GM19025 (cell line): Measurements from ENCODE around the gene WDR27.

ENCODE experiments used
- ATAC-seq: cut with Tn5 transposase; IDR thresholded peaks from one replicate; pipeline ENCODE4 v1.9.1; 2021; ENCODE audit warnings: mild to moderate bottlenecking, low read depth, moderate library complexity; ENCODE audit not compliant: unreplicated experiment

The WDR27 gene

GRCh38 chr6:169701954-169702839 is at the start of gene WDR27, which contains the start of gene C6orf120:
Gene WDR27, minus strand, starts transcription at chr6:169702029. Its CDS starts 13,024 bp downstream, at chr6:169689005.
Gene C6orf120, plus strand, starts transcription at chr6:169702126. Its CDS starts 334 bp downstream, at chr6:169702460.
- peak; percentile 95 for ATAC-seq

GRCh38 chr6:169746556-169746955 is 44.7 kb upstream of the WDR27 start:
- ATAC-seq, result no peak

GRCh38 chr6:169745405-169745804 is 43.6 kb upstream of the WDR27 start:
- ATAC-seq, result no peak

- no peak for ATAC-seq
Measured at GRCh38 chr6:169741344-169741743, 39.5 kb upstream of the WDR27 start.

GRCh38 chr6:169738976-169739529 is 37.2 kb upstream of the WDR27 start:
- ATAC-seq, result no peak

- ATAC-seq, result no peak
Measured at GRCh38 chr6:169738204-169738975, 36.6 kb upstream of the WDR27 start.

GRCh38 chr6:169729961-169730360 is 28.1 kb upstream of the WDR27 start:
- ATAC-seq, result no peak

GRCh38 chr6:169726963-169727362 is 25.1 kb upstream of the WDR27 start:
- ATAC-seq, result no peak

GRCh38 chr6:169726049-169726400 is 24.2 kb upstream of the WDR27 start:
- no peak for ATAC-seq

- ATAC-seq, result no peak
Measured at GRCh38 chr6:169725125-169726048, 23.6 kb upstream of the WDR27 start.

GRCh38 chr6:169724494-169725124 is 22.8 kb upstream of the WDR27 start, which contains the start of gene PHF10:
Gene PHF10, minus strand, starts transcription at chr6:169724500. Its CDS starts 569 bp downstream, at chr6:169723931.
- peak; percentile 44 for ATAC-seq

GRCh38 chr6:169723991-169724493 is 22.2 kb upstream of the WDR27 start:
- peak; percentile 36 for ATAC-seq

- ATAC-seq, result peak; percentile 28
Measured at GRCh38 chr6:169723200-169723909, 21.5 kb upstream of the WDR27 start.

- no peak for ATAC-seq
Measured at GRCh38 chr6:169722362-169723199, 20.8 kb upstream of the WDR27 start.

GRCh38 chr6:169720207-169720855 is 18.5 kb upstream of the WDR27 start:
- no peak for ATAC-seq

GRCh38 chr6:169719117-169719516 is 17.3 kb upstream of the WDR27 start:
- no peak for ATAC-seq

GRCh38 chr6:169714595-169714994 is 12.8 kb upstream of the WDR27 start:
- ATAC-seq, result no peak
